Gastroesophageal sphincter (tissue), 3 donors: ENCODE results near the gene SH2B2.

Experiments used
- EP300 ChIP-seq: sonication (generic); formaldehyde crosslinking; IDR thresholded peaks from one replicate; pipeline ENCODE4 v1.6.1; 2017; ENCODE audit warnings: antibody characterized with exemption, mild to moderate bottlenecking
- POLR2AphosphoS5 ChIP-seq: sonication (generic); formaldehyde crosslinking; IDR thresholded peaks from one replicate; pipeline ENCODE4 v1.6.1; 2017; ENCODE audit warnings: antibody characterized with exemption
- TF ChIP-seq, protein P1 (sequence below), 4 experiments: fragments of 200-600 bp in 2 of 4; fragments of 450-650 bp in 2 of 4; sonication (generic) in 1 of 4; IDR thresholded peaks; one replicate each; pipeline ENCODE4 v1.5.1; 2017 to 2019; ENCODE audit warnings: antibody characterized with exemption in 4 of 4, mild to moderate bottlenecking in 2 of 4, moderate library complexity in 2 of 4

DNA sequence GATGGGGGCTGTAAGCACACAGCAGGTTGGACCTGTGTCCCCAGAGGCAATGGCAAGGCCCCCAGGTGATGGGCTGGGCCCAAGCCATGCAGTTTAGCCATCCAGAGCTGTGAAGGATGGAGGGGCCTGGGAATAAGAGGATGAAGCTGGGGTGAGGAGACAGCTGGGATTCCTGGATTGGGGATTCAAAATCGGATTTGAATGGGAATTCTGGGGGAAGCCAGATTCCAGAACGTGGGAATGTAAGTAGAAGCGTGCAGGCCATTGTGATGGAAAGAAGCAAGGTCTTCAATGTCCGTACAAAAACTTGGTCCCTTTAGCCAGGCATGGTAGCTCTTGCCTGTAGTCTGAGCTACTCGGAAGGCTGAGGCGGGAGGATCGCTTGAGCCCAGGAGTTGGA lies 9.8 kb downstream of the SH2B2 start:
- TF ChIP-seq, protein P1, sequence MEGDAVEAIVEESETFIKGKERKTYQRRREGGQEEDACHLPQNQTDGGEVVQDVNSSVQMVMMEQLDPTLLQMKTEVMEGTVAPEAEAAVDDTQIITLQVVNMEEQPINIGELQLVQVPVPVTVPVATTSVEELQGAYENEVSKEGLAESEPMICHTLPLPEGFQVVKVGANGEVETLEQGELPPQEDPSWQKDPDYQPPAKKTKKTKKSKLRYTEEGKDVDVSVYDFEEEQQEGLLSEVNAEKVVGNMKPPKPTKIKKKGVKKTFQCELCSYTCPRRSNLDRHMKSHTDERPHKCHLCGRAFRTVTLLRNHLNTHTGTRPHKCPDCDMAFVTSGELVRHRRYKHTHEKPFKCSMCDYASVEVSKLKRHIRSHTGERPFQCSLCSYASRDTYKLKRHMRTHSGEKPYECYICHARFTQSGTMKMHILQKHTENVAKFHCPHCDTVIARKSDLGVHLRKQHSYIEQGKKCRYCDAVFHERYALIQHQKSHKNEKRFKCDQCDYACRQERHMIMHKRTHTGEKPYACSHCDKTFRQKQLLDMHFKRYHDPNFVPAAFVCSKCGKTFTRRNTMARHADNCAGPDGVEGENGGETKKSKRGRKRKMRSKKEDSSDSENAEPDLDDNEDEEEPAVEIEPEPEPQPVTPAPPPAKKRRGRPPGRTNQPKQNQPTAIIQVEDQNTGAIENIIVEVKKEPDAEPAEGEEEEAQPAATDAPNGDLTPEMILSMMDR (IDR thresholded peaks at IDR 0.05) = no peak
- TF ChIP-seq POLR2AphosphoS5 (no peak), EP300 (no peak)
